Measurements from ENCODE around the gene TRIM47. TPM values are rescaled to one million over a fixed set of nuclear protein-coding genes. Genes with fewer than 3 reads are reported as not detected.
"Not testable (repeated sequence)": the region's sequence is repeated elsewhere in the genome, so short reads cannot be mapped to it uniquely, and the experiment has no call there.

Gene TRIM47
- total RNA-seq, 1 donor from 2014 or later = 46.3 TPM

GRCh38 chr17:75854881-75855309 lies 23.5 kb downstream of the TRIM47 start:
- no peak for TF ChIP-seq CTCF (IDR thresholded peaks at IDR 0.05)
- H3K4me3 Mint-ChIP-seq (ENCODE audit: unreplicated experiment) = no peak overlapping the region
- no peaks in the 10 kb centered on the region for H3K9me3 Mint-ChIP-seq (ENCODE audit: low read depth)
- H3K27me3 Mint-ChIP-seq (ENCODE audit: low read depth) = no peaks in the 10 kb centered on the region
- H3K36me3 Mint-ChIP-seq (ENCODE audit: low read depth) = peaks cover 6% of the 10 kb centered on the region
- no peak for DNase-seq (ENCODE audit: low spot score)
- H3K4me1 Mint-ChIP-seq (ENCODE audit: low read depth) = peaks cover 31% of the 10 kb centered on the region
- H3K27ac Mint-ChIP-seq (ENCODE audit: unreplicated experiment) = no peak overlapping the region

- Mint-ChIP-seq H3K4me3 (ENCODE audit: unreplicated experiment) (no peak overlapping the region), H3K4me1 (ENCODE audit: low read depth) (peaks cover 31% of the 10 kb centered on the region), H3K9me3 (ENCODE audit: low read depth) (no peaks in the 10 kb centered on the region), H3K27ac (ENCODE audit: unreplicated experiment) (no peak overlapping the region), H3K27me3 (ENCODE audit: low read depth) (no peaks in the 10 kb centered on the region), H3K36me3 (ENCODE audit: low read depth) (peaks cover 11% of the 10 kb centered on the region)
- no peak for TF ChIP-seq CTCF (IDR thresholded peaks at IDR 0.05)
- no peak for DNase-seq (ENCODE audit: low spot score)
Observed at GRCh38 chr17:75854101-75854748, 24.2 kb downstream of the TRIM47 start.

- peaks cover 11% of the 10 kb centered on the region for H3K36me3 Mint-ChIP-seq (ENCODE audit: low read depth)
- H3K27me3 Mint-ChIP-seq (ENCODE audit: low read depth) = no peaks in the 10 kb centered on the region
- H3K4me3 Mint-ChIP-seq (ENCODE audit: unreplicated experiment) = no peak overlapping the region
- DNase-seq (ENCODE audit: low spot score) = no peak
- H3K27ac Mint-ChIP-seq (ENCODE audit: unreplicated experiment) = no peak overlapping the region
- peaks cover 26% of the 10 kb centered on the region for H3K4me1 Mint-ChIP-seq (ENCODE audit: low read depth)
- no peak for TF ChIP-seq CTCF (IDR thresholded peaks at IDR 0.05)
- no peaks in the 10 kb centered on the region for H3K9me3 Mint-ChIP-seq (ENCODE audit: low read depth)
Observed at GRCh38 chr17:75853433-75853832, 24.9 kb downstream of the TRIM47 start.

- Mint-ChIP-seq H3K4me1 (ENCODE audit: low read depth) (peaks cover 26% of the 10 kb centered on the region), H3K36me3 (ENCODE audit: low read depth) (peaks cover 17% of the 10 kb centered on the region)
- H3K27ac Mint-ChIP-seq (ENCODE audit: unreplicated experiment); DNase-seq (ENCODE audit: low spot score); H3K9me3 Mint-ChIP-seq (ENCODE audit: low read depth); H3K27me3 Mint-ChIP-seq (ENCODE audit: low read depth); H3K4me3 Mint-ChIP-seq (ENCODE audit: unreplicated experiment): not testable (repeated sequence)
Observed at GRCh38 chr17:75851693-75851991, 26.7 kb downstream of the TRIM47 start.

GRCh38 chr17:75850928-75851692 lies 27.3 kb downstream of the TRIM47 start:
- Mint-ChIP-seq H3K27me3 (ENCODE audit: low read depth) (no peaks in the 10 kb centered on the region), H3K4me1 (ENCODE audit: low read depth) (peaks cover 26% of the 10 kb centered on the region), H3K36me3 (ENCODE audit: low read depth) (peaks cover 19% of the 10 kb centered on the region), H3K27ac (ENCODE audit: unreplicated experiment) (no peak overlapping the region), H3K4me3 (ENCODE audit: unreplicated experiment) (no peak overlapping the region), H3K9me3 (ENCODE audit: low read depth) (no peaks in the 10 kb centered on the region)
- TF ChIP-seq CTCF (IDR thresholded peaks at IDR 0.05) = no peak
- DNase-seq (ENCODE audit: low spot score) = no peak

Data from chondrocyte (in vitro differentiated cells).